ENCODE data around the gene TOGARAM2.

TOGARAM2 gene

DNA sequence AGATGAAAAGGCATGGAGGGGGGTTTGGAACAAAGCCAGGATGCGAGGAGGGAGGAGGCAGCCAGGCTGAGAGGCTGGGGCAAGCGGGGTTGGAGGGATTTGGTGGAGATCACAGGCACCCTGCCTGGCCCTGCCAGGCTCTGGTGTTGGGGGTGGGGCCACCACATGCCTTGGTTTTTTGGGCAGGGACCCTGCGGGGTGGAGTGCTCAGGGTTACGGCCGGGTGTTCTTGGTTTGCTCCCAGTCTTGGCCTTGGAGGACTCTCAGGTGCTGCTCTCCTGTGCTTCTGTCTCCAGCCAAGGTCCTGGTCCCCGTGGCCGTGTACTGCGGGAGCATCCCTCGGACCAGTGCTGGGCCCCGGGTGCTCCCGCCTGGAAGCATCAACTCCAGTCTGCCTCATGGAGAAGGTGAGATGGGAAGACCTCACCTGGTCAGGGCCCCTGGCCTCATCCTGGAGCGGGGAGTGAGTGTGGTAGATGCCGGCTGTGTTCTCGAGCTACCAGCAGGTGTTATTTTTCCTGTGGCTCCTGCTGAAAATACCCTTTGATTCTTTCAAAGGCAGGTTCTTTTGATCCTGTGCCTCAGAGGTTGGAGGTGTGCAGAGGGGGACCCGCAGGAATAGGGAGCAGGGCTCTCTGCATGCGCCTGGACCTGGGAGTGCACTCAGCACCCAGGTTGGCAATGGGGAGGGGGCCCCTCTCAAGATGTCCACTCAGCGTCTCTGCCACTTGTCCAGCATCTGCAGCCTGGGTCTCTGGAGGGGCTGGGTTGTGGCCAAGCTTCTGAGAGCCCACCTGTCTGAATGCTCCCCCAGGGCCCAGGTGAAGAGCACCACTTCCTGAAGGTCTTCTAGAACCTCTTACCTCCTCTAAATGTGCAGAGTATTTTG, 17.0 kb downstream of the TOGARAM2 start:
- no peak for DNase-seq (ENCODE audit: low spot score)

DNA sequence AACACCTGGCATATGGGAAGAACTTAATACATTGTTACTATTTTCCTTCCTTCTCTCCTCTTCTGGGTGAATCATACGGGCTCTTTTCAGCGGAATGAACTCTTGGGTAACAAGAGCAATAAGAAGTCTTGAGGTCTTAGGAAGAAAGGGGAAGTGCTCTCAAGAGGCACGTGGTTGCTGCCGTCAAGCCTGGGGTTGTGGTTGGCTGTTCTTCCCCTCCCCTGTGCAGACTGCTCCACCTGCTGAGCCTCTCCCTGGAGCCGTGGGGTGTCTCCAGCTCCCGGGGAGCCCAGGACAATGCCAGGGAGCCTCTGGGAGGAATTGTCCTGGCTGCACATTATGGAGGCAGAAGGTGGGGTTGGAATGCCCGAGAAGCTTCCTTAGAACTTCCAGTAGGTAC, 19.4 kb downstream of the TOGARAM2 start:
- DNase-seq (ENCODE audit: low spot score), result no peak

DNA sequence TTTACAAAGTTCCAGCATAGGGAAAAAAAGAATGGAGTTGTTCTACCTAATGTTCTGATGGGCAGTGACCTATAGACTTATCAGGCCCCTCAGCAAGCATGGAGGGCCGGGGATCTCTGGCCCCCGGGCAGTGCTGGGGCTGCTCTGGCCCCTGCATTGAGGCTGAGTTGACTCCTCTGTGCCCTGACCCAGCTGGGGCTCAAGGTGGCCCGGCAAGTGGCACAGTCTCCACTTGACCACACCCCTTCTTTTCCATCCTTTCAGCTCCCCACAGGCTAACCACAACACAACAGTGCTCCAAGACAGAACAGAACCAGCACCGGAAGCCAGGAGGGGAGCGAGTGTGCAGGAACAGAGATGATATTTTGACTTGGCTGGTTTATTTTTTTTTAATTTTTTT, 19.9 kb downstream of the TOGARAM2 start:
- no peak for DNase-seq (ENCODE audit: low spot score)

DNA sequence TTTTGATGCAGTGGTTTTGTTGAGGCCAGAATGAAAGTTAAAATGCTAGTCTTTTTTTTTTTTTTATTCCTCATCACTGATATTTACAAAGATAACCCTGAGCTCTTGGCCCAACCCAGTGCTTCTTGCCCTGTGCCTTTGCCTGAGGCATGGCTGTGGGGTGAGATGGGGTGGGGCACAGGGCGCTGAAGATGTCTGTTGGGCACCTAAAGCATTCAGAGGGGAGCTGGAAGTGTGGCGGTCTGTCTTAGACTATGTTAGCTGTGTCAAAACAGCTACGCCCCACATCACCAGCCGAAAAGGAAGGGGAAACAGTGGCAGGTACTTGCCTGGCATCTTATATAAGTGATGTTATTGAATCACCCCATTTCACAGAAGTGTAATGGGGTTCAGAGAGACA, 20.7 kb downstream of the TOGARAM2 start:
- no peak for DNase-seq (ENCODE audit: low spot score)

DNA sequence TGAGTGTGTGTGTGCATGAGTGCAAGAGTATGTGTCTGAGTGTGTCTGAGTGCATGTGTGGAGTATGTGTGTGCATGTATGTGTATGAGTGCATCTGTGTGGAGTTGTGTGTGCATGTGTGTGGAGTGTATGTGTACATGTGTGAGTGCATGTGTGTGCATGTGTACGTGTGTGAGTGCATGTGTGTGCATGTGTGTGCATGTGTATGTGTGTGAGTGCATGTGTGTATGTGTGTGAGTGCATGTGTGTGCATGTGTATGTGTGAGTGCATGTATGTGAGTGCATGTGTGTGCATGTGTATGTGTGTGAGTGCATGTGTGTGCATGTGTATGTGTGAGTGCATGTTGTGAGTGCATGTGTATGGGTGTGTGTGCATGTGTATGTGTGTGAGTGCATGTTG, 23.7 kb downstream of the TOGARAM2 start:
- DNase-seq (ENCODE audit: low spot score), result no peak

DNA sequence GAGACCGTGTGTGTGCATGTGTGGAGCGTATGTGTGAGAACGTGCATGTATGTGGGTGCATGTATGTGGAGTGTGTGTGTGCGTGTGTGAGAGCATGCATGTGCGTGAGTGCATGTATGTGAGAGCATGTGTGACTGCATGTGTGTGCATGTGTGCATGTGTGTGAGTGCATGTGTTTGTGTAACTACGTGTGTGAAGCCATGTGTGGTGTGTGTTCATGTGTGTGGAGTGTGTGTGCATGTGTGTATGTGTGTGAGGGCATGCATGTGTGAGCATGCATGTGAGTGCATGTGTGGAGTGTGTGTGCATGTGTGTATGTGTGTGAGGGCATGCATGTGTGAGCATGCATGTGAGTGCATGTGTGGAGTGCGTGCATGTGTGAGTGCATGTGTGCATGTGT, 24.2 kb downstream of the TOGARAM2 start:
- no peak for DNase-seq (ENCODE audit: low spot score)

DNA sequence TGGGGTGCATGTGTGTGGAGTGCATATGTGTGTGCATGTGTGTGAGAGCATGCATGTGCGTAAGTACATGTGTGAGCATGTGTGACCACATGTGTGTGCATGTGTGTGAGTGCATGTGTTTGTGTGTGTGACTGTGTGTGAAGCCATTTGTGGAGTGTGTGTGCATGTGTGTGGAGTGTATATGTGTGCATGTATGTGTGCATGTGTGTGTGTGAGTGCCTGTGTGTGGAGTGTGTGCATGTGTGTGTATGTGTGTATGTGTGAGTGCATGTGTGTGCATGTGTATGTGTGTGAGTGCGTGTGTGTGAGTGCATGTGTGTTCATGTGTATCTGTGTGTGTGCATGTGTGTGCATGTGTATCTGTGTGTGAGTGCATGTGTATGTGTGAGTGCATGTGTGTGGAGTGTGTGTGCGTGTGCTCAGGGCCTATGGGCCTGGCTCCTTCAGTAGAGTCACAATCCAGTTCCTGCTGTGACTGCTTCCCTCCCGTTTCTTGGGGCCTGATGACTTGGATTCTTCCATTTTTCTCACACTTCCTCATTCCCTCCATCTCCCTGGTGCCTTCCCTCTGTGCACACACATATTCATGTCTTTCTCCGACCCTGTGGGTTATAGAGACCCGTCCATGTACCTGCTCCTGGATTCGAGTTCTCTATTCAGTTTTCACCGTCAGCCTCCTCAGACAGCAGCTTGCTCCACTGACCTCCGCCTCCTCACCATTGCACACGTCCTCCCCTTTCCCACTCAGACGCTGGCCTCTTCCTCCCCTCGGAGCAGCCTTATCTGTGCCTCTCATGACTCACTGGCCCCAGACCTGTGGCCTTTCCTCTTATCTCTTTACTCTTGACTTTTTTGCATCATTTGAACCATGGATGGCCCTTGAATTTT, 25.2 kb downstream of the TOGARAM2 start:
- no peak for DNase-seq (ENCODE audit: low spot score)

DNA sequence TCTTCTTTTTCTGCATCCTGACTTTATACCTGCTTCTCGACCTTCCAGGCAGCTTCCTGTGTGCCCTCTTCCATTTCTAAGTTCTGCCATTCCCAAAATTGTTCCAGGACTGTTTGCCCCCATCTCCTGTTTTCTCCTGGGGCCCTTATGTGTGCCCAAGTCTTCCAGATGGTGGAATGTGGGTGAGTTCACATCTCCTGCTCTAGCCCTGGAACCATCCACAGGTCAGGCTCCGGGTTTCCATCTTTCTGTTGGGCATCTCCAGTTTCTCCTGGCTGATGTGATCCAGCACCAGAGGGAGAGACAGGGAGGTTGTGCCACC, 25.8 kb downstream of the TOGARAM2 start:
- DNase-seq (ENCODE audit: low spot score), result no peak

DNA sequence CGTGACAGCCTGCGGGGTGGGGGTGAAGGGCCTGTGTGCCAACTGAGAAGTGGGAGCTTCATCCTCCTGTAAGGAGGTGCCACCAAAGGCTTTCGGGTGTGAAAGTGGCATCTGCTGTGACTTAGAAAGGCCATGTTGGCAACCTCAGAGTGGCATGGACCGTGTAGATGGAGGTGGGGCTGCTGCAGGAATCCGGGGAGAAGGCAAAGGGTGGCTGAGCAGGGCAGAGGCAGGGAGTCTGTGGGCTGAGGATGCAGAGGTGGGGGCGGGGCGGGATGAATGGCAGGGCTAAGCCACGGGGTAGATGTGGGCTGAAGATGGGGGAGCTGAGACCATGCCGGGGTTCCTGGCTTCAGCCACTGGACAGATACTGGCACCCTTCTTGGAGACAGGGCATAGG, 28.2 kb downstream of the TOGARAM2 start:
- no peak for DNase-seq (ENCODE audit: low spot score)

DNA sequence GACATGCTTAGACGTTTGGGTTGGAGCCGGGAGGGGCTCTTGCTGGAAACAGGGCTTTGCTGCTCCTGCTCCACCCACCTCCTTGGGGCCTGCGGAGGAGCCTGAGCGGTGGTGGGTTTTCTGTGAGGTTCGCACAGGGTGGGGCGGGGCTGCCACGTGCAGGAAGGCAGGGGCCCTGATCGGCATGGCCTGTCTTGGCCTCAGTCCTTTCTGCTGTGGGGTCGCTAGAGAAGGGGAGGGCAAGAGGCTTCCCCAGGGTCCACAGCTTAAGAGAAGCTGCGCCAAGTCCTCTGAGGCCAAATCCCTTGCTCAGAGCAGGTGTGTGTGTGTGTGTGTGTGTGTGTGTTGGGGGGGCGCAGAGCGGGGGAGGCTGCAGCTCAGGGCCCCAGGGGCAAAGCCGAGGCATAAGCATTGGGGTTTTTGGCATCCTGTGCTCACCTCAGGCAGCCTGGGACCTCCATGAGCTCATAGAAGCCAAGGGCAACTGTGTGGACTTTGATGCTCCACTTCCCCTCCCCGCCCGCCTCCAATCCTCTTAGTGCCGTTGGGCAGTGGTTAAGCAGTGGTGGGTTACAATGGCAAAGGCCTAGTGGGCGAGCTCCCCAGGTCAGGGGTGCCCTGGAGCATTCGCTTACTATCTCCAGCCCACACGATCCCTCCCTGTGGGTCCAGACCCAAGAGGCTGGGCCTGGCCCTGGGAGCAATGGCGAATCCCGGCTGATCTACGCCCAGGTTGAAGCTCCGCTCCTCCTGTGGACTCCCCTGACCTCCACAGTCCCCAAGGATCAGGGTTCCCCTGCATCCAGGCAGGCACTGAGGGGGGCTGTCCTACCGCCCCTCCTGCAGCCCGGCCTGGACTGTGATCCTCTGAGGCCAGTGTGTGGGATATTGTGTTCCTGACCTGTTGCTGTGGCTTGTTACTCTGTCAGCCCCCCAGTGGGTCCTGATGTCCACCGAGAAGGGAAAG, 28.9 kb downstream of the TOGARAM2 start:
- DNase-seq (ENCODE audit: low spot score), result no peak

DNA sequence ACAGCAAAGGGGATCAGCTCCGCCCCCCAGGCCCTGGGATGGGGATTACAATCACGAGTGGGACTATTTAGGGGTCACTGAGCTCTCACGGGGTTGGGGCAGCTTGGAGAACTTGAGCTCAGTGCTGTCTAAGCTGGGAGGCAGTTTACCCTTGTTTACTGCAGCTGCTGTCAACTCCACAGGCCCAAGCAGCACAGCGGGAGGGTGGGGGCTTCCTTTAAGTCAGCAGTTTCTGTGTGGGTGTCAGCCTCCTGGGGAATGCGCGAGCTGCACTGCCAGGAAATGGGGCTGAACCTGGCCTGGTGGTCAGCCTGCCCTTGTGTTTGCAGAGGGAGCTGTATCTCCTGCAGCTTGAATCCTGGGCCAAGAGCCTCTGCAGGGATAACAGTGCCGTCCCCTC, 29.8 kb downstream of the TOGARAM2 start:
- DNase-seq (ENCODE audit: low spot score), result peak; percentile 27

DNA sequence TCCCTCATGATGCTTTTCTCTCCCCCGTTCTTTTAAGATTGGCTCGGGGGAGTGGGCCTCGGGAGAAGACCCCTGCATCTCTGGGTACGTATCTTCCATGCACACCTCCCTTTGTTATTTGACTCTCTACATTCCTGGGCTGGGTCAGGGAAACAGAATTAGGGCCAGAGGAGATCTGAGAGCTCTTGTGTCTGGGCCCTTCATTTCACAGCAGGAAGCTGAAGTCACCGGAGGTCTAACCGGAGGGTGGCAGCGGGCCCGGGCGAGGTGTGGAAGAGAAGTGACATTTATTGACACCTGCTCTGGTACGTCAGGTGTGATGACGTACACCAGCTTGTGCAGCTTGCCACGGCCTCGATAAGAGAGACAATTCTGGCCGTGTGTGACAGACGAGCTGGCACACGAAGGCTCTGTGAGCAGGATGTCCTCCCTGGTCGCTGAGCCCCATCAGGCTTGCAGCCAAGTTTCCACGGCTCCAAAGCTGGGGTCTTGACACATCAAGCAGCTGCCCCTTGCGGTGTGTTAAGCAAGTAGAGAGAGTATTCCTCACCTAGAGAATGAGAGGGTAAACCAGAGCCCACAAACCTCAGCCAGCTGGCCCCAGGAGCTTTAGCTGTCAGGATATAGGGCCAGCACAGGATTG, 30.4 kb downstream of the TOGARAM2 start:
- DNase-seq (ENCODE audit: low spot score), result peak; percentile 20

DNA sequence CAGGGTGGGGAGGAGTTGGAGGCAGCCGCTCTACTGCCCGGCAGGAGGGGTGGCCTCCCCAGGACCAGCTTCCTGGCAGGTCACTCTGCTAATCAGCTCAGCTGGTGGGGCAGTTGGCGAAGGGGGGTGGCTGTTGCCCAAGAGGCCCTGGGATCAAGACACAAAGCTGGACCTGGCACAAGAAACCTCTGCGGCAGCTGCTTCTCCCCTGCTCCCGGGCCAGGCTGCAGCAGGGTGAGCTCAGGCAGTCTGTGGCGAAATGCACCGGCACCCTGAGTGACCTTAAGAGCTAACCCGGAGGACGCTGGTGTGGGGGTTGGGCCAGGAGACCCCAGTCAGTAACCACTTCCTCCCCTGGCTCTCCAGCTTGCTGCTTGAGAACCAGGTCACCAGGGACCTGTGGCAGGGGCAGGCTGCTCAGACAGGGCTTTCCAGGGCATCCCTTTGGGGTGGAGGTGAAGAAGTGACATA, 31.1 kb downstream of the TOGARAM2 start:
- DNase-seq (ENCODE audit: low spot score), result peak; percentile 9

DNA sequence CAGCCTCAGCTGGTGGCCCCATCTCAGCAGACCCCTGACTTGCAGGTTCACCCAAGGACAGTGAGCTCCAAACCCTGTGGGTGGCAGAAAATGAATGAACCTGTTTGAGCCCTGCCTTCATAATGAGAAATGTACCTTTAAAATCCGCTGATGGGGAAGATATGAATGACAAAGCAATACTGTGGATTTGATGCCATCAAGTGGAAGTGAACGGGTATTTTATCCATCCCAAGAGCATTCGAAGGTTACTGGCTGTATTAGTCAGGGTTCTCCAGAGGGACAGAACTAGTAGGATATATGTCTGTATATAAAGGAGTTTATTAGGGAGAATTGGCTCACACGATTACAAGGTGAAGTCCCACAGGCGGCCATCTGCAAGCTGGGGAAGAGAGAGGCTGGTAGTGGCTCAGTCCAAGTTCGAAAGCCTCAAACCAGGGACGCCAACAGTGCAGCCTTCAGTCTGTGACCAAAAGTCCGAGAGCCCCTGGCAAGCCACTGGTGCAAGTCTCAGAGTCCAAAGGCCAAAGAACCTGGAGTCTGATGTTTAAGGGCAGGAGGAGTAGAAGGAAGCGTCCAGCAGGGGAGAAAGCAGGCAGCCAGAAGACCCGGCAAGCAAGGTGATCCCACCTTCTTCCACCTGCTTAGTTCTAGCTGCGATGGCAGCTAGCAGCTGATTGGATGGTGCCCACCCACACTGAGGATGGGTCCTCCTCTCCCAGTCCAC, 32.1 kb downstream of the TOGARAM2 start:
- DNase-seq (ENCODE audit: low spot score), result no peak

DNA sequence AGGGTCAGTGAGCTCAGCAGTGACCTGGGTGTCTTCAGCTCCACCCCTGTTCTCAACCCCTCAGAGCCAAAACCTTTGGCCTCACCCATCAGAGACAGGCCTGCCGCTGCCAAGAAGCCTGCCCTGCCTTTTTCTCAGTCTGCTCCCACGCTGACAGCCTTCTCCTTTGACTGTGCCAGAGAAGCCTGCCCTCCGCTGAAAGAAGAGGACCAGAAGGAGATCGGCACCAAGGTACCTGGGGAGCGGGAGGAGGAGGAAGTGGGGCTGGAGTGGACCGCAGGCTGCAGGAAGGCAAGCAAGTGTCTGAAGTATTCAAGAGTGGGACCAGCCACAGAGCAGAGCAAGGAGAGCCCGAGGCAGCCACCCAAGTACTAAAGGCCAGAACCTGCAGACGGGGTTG, 33.2 kb downstream of the TOGARAM2 start:
- peak; percentile 31 for DNase-seq (ENCODE audit: low spot score)

DNA sequence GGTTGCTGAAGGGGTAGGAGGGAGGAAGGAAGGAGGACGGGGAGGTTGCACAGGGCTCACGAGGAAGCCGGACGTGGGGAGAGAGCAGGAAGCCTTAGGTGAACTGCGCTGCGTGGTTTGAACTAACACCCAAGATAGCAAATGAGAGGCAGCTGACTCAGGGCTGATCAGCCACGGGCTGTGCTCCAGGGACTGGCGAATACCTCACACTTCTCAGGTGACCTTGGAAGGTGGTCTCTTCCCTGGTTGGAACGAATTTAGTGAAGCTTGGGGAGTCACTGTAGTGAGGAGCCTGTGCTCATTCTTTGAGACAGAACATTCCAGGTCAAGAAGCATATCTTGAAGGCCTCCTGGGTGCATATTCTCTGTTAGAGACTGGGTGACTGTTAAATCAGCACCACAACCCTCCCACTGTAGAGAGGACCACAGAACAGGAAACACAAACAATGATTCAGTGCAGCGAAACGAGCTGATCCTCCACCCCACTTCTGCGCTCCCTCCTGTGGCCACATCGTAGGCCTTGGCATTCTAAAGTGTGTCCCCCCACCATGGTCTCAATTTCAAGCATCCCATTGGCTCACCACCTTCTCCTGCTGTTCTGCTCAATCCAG, 33.8 kb downstream of the TOGARAM2 start:
- DNase-seq (ENCODE audit: low spot score), result peak; percentile 78

DNA sequence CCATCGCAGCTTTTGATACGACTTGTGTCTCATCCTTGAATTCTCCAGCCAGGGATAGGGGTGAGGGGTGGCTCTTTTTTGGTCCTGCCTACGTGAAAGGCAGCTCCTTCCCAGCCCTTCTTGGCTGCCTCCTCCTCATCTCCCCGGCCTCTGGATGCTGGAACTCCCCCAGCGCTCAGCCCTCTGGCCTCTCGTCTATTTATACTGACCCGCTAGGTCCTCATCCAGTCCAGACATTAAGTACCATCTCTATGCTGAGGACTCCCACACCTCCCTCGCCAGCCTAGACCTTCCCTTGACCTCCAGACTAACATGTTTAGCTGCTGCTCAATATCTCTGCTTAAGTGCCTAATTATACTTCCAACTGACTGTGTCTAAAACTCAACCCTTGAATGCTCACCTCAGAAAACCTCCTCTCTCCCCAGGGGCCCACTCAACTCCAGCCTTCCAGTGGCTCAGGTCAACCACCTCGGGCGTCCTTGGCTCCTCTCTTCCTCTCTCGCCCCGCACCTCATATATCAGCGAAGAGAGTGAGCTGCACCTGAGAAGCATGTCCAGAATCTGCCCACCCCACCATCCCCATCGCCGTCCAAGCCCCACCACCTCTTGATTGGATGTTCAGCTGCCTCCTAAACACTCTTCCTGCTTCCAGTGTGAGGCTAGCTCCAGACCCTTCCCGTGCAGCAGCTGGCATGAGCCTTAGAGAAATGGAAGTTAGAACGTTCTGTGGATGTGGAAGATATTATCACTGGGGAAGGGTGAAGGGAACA, 34.8 kb downstream of the TOGARAM2 start:
- no peak for DNase-seq (ENCODE audit: low spot score)

DNA sequence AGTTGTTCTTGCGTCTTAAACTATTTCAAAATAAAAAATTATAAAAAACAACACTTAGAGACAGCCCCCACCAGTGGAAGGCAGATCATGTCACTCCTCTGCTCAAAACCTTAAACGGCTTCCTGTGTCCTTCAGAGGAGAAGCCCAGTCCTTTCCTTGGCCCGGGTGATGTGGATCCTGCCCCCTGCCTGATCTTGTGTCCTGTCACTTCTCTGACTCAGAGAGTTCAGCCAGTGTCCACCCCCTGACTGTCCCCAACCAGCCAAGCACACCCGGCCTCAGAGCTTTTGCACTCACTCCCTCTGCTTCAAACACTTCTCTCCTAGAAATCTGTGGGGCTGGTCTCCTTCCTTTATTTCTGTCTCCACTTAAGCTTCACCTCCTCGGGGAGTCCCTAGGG, 35.4 kb downstream of the TOGARAM2 start:
- no peak for DNase-seq (ENCODE audit: low spot score)

DNA sequence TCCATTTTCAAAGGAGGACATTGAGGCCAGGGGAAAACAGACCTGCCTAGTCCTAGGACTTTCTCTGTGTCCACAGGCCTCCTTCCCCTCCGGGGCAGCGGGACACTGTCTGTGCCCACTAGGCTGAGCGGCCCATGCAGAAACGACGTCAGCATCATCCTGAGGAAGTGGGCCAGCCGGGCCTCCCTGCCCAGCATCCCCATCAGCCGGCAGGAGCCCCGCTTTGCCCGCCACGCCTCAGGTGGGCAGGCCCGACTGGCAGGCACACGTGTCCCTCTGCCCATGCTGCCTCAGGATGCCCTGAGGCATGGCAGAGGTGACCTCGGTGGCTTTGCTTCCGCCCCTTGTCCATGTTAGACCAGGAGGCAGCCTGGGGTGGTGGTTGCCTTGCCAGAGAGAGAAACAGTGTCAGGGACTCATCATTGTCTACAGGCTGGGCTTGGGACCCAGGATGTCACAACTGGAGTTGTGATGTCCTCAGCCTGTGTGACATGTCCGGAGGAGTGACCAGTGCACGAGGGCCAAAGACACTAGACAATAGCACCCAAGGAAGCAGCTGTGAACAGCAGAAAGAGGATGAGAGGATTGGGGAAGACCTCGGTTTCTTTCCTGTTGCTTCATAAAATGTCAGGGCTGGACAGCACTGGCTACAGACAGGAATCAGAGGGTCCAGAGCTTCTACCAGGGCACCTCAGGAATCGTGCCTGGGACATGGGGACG, 36.8 kb downstream of the TOGARAM2 start:
- DNase-seq (ENCODE audit: low spot score), result no peak

All from activated CD4-positive, alpha-beta T cell treated with anti-CD3 and anti-CD28 coated beads, Interleukin-2, Interleukin-4, amounts not matched to agents 100 ng/mL and 50 ng/mL, durations not matched to agents 16 hours and 8 hours (primary cell).